ENCODE measurements around the gene DGKQ.

DGKQ gene

GRCh38 chr4:998096-998691 is 24.8 kb upstream of the DGKQ start:
- Histone ChIP-seq H3K9me3 (ENCODE audit: insufficient read depth, low read depth, low read length) (no peaks in the 10 kb centered on the region), H3K9ac (ENCODE audit: low read depth, low read length) (no peak overlapping the region), H3K36me3 (ENCODE audit: insufficient read depth, low read depth, low read length) (no peaks in the 10 kb centered on the region), H3K4me1 (ENCODE audit: insufficient read depth, low read length) (no peaks in the 10 kb centered on the region), H3K27ac (ENCODE audit: low read length) (no peak overlapping the region), H3K27me3 (ENCODE audit: insufficient read depth, low read length) (peaks cover 80% of the 10 kb centered on the region), H3K4me3 (ENCODE audit: low read length) (no peak overlapping the region)

GRCh38 chr4:997375-998071 is 24.2 kb upstream of the DGKQ start:
- H3K4me3 ChIP-seq (ENCODE audit: low read length): peak overlapping the region; percentile 40; the same call in 1 of the 2 replicates
- no peak overlapping the region for H3K9ac ChIP-seq (ENCODE audit: low read depth, low read length)

GRCh38 chr4:996997-997374 is 23.6 kb upstream of the DGKQ start:
- H3K4me1 ChIP-seq (ENCODE audit: insufficient read depth, low read length): no peaks in the 10 kb centered on the region
- H3K36me3 ChIP-seq (ENCODE audit: insufficient read depth, low read depth, low read length): no peaks in the 10 kb centered on the region
- no peaks in the 10 kb centered on the region for H3K9me3 ChIP-seq (ENCODE audit: insufficient read depth, low read depth, low read length)
- H3K9ac ChIP-seq (ENCODE audit: low read depth, low read length): no peak overlapping the region
- no peak overlapping the region; the same call in 1 of the 2 replicates for H3K4me3 ChIP-seq (ENCODE audit: low read length)
- H3K27me3 ChIP-seq (ENCODE audit: insufficient read depth, low read length): peaks cover 68% of the 10 kb centered on the region
- no peak overlapping the region for H3K27ac ChIP-seq (ENCODE audit: low read length)

More at GRCh38 chr4:997375-998071, 24.2 kb upstream of the DGKQ start:
- no peaks in the 10 kb centered on the region for H3K36me3 ChIP-seq (ENCODE audit: insufficient read depth, low read depth, low read length)
- H3K9me3 ChIP-seq (ENCODE audit: insufficient read depth, low read depth, low read length): no peaks in the 10 kb centered on the region
- no peak overlapping the region for H3K27ac ChIP-seq (ENCODE audit: low read length)
- H3K4me1 ChIP-seq (ENCODE audit: insufficient read depth, low read length): no peaks in the 10 kb centered on the region
- peaks cover 73% of the 10 kb centered on the region for H3K27me3 ChIP-seq (ENCODE audit: insufficient read depth, low read length)

GRCh38 chr4:996030-996996 is 22.9 kb upstream of the DGKQ start:
- H3K4me1 ChIP-seq (ENCODE audit: insufficient read depth, low read length): no peaks in the 10 kb centered on the region
- H3K27me3 ChIP-seq (ENCODE audit: insufficient read depth, low read length): peaks cover 61% of the 10 kb centered on the region
- H3K9me3 ChIP-seq (ENCODE audit: insufficient read depth, low read depth, low read length): no peaks in the 10 kb centered on the region
- no peaks in the 10 kb centered on the region for H3K36me3 ChIP-seq (ENCODE audit: insufficient read depth, low read depth, low read length)
- H3K4me3 ChIP-seq (ENCODE audit: low read length): no peak overlapping the region
- H3K27ac ChIP-seq (ENCODE audit: low read length): no peak overlapping the region
- no peak overlapping the region for H3K9ac ChIP-seq (ENCODE audit: low read depth, low read length)

GRCh38 chr4:995311-996026 is 22.1 kb upstream of the DGKQ start:
- H3K27me3 ChIP-seq (ENCODE audit: insufficient read depth, low read length): peaks cover 53% of the 10 kb centered on the region
- no peak overlapping the region for H3K4me3 ChIP-seq (ENCODE audit: low read length)
- H3K9ac ChIP-seq (ENCODE audit: low read depth, low read length): no peak overlapping the region
- H3K9me3 ChIP-seq (ENCODE audit: insufficient read depth, low read depth, low read length): no peaks in the 10 kb centered on the region
- H3K27ac ChIP-seq (ENCODE audit: low read length): no peak overlapping the region
- no peaks in the 10 kb centered on the region for H3K36me3 ChIP-seq (ENCODE audit: insufficient read depth, low read depth, low read length)
- no peaks in the 10 kb centered on the region for H3K4me1 ChIP-seq (ENCODE audit: insufficient read depth, low read length)

- Histone ChIP-seq H3K9me3 (ENCODE audit: insufficient read depth, low read depth, low read length) (no peaks in the 10 kb centered on the region), H3K4me1 (ENCODE audit: insufficient read depth, low read length) (no peaks in the 10 kb centered on the region), H3K9ac (ENCODE audit: low read depth, low read length) (no peak within 1 kb of the TSS), H3K36me3 (ENCODE audit: insufficient read depth, low read depth, low read length) (no peaks in the 10 kb centered on the region), H3K27ac (ENCODE audit: low read length) (no peak within 1 kb of the TSS), H3K27me3 (ENCODE audit: insufficient read depth, low read length) (peaks cover 32% of the 10 kb centered on the region), H3K4me3 (ENCODE audit: low read length) (no peak within 1 kb of the TSS)
Measured at GRCh38 chr4:993111-994029, 20.0 kb upstream of the DGKQ start, which contains the start of gene SLC26A1. TSS of gene SLC26A1 (minus strand) at chr4:993404. CDS start at chr4:991703, 1,701 bp downstream.

- Histone ChIP-seq H3K27me3 (ENCODE audit: insufficient read depth, low read length) (peaks cover 31% of the 10 kb centered on the region), H3K36me3 (ENCODE audit: insufficient read depth, low read depth, low read length) (no peaks in the 10 kb centered on the region), H3K9me3 (ENCODE audit: insufficient read depth, low read depth, low read length) (no peaks in the 10 kb centered on the region), H3K4me3 (ENCODE audit: low read length) (no peak overlapping the region), H3K27ac (ENCODE audit: low read length) (no peak overlapping the region), H3K4me1 (ENCODE audit: insufficient read depth, low read length) (no peaks in the 10 kb centered on the region), H3K9ac (ENCODE audit: low read depth, low read length) (no peak overlapping the region)
Measured at GRCh38 chr4:992297-993110, 19.1 kb upstream of the DGKQ start.

GRCh38 chr4:991451-992296 is 18.3 kb upstream of the DGKQ start:
- no peaks in the 10 kb centered on the region for H3K36me3 ChIP-seq (ENCODE audit: insufficient read depth, low read depth, low read length)
- H3K9ac ChIP-seq (ENCODE audit: low read depth, low read length): no peak overlapping the region
- no peaks in the 10 kb centered on the region for H3K9me3 ChIP-seq (ENCODE audit: insufficient read depth, low read depth, low read length)
- no peak overlapping the region for H3K4me3 ChIP-seq (ENCODE audit: low read length)
- H3K27ac ChIP-seq (ENCODE audit: low read length): no peak overlapping the region
- H3K27me3 ChIP-seq (ENCODE audit: insufficient read depth, low read length): peaks cover 32% of the 10 kb centered on the region
- H3K4me1 ChIP-seq (ENCODE audit: insufficient read depth, low read length): no peaks in the 10 kb centered on the region

- Histone ChIP-seq H3K9ac (ENCODE audit: low read depth, low read length) (no peak overlapping the region), H3K4me1 (ENCODE audit: insufficient read depth, low read length) (no peaks in the 10 kb centered on the region), H3K27ac (ENCODE audit: low read length) (no peak overlapping the region), H3K36me3 (ENCODE audit: insufficient read depth, low read depth, low read length) (no peaks in the 10 kb centered on the region), H3K27me3 (ENCODE audit: insufficient read depth, low read length) (peaks cover 32% of the 10 kb centered on the region), H3K4me3 (ENCODE audit: low read length) (no peak overlapping the region), H3K9me3 (ENCODE audit: insufficient read depth, low read depth, low read length) (no peaks in the 10 kb centered on the region)
Measured at GRCh38 chr4:990746-991367, 17.5 kb upstream of the DGKQ start.

All from iPS-20b (cell line).